HCT116 (cell line): ENCODE results near the gene USF1. TPM values are rescaled to one million over a fixed set of nuclear protein-coding genes. Genes with fewer than 3 reads are reported as not detected.

Experiments
- ATAC-seq: fragments of 200-7000 bp; cut with Tn5 transposase; 2 replicates; pipeline ENCODE4 v1.9.1; 2020; ENCODE audit warnings: mild to moderate bottlenecking, moderate library complexity
- BruUV-seq: library from RNA; stranded (reverse); fragments of 400-500 nt; replicated peaks from 2 replicates; lab custom pipeline; 2021; lab: Mats Ljungman, UMichigan
- CTCF ChIA-PET: fragments of 300-600 bp; sonication (Branson Sonifier 250); formaldehyde crosslinking; loops from one replicate; lab custom pipeline; 2021; ENCODE audit warnings: antibody characterized with exemption; lab: Charles Lee
- POLR2A ChIA-PET: fragments of 300-600, 350-600 bp; sonication (Branson Sonifier 250); formaldehyde crosslinking; loops from one replicate; lab custom pipeline; 2021; ENCODE audit warnings: antibody characterized with exemption; lab: Charles Lee
- RAD21 ChIA-PET, 2 experiments: fragments of 300-600 bp; sonication (Branson Sonifier 250); formaldehyde crosslinking; loops; one replicate each; lab custom pipeline; 2023; ENCODE audit warnings: low total read pairs in 2 of 2; ENCODE audit not compliant: uncharacterized antibody in 2 of 2, unreplicated experiment in 2 of 2, low non-redundant PET in 1 of 2; lab: Charles Lee
- DNase-seq: peaks from one replicate; pipeline ENCODE4 v3.0.0-alpha.2; 2010; ENCODE audit warnings: low read depth, low spot score
- H2AFZ ChIP-seq: fragments of 200-600 bp; shearing (Covaris generic), sonication (generic); 2 replicates; pipeline ENCODE4 v1.6.1; 2017; ENCODE audit warnings: low read depth, mixed run types, mixed read lengths, antibody characterized with exemption, low read length; ENCODE audit not compliant: poor library complexity, severe bottlenecking
- H3K27ac ChIP-seq: 2 replicates; pipeline ENCODE4 v1.5.1; 2012; ENCODE audit warnings: low read depth, low read length
- H3K27me3 ChIP-seq: fragments of 200-600 bp; sonication (generic); 2 replicates; pipeline ENCODE4 v1.6.1; 2016; ENCODE audit warnings: mixed run types, low read length, mixed read lengths; ENCODE audit not compliant: insufficient read depth
- H3K36me3 ChIP-seq, 2 experiments: fragments of 200-500 bp in 1 of 2; fragments of 200-600 bp in 1 of 2; sonication (Bioruptor generic) in 1 of 2; sonication (generic) in 1 of 2; 2 replicates each; pipeline versions ENCODE4 v1.5.1 to v1.6.1; 2014 to 2016; ENCODE audit warnings: low read length in 2 of 2, inconsistent platforms in 1 of 2, mixed read lengths in 1 of 2, mixed run types in 1 of 2; ENCODE audit not compliant: insufficient read depth in 2 of 2, control insufficient read depth in 1 of 2
- H3K4me1 ChIP-seq, 2 experiments: fragments of 200-600 bp in 1 of 2; sonication (generic) in 1 of 2; 2 replicates each; pipeline versions ENCODE4 v1.5.1 to v1.6.1; 2012 to 2017; ENCODE audit warnings: low read length in 2 of 2, inconsistent platforms in 1 of 2, mild to moderate bottlenecking in 1 of 2, mixed read lengths in 1 of 2, mixed run types in 1 of 2, moderate library complexity in 1 of 2; ENCODE audit not compliant: insufficient read depth in 2 of 2, control insufficient read depth in 1 of 2
- H3K4me2 ChIP-seq: fragments of 200-600 bp; sonication (generic); 2 replicates; pipeline ENCODE4 v1.6.1; 2017; ENCODE audit warnings: mixed run types, low read length, mixed read lengths
- H3K4me3 ChIP-seq, 2 experiments: fragments of 200-600 bp in 1 of 2; sonication (generic) in 1 of 2; replicated peaks in 1 of 2; 2 replicates each; pipeline ENCODE4 v1.5.1; 2011 to 2016; ENCODE audit warnings: low read length in 2 of 2, control low read depth in 1 of 2, low read depth in 1 of 2, mild to moderate bottlenecking in 1 of 2, mixed read lengths in 1 of 2, mixed run types in 1 of 2
- H3K79me2 ChIP-seq: fragments of 200-600 bp; sonication (generic); 2 replicates; pipeline ENCODE4 v1.6.1; 2017; ENCODE audit warnings: mild to moderate bottlenecking, mixed run types, low read length, moderate library complexity, mixed read lengths; ENCODE audit not compliant: insufficient read depth
- H3K9ac ChIP-seq: fragments of 200-600 bp; sonication (generic); 2 replicates; pipeline ENCODE4 v1.6.1; 2016; ENCODE audit warnings: low read length, mixed read lengths
- H3K9me2 ChIP-seq: fragments of 200-600 bp; sonication (generic), shearing (Covaris generic); 2 replicates; pipeline ENCODE4 v1.6.1; 2017; ENCODE audit warnings: mixed run types, mild to moderate bottlenecking, moderate library complexity; ENCODE audit not compliant: insufficient read depth
- H3K9me3 ChIP-seq, 2 experiments: fragments of 200-500 bp in 1 of 2; fragments of 200-600 bp in 1 of 2; sonication (Bioruptor generic) in 1 of 2; sonication (generic) in 1 of 2; 2 replicates each; pipeline ENCODE4 v1.6.1; 2014 to 2017; ENCODE audit warnings: low read length in 2 of 2, mixed read lengths in 2 of 2, inconsistent platforms in 1 of 2, low read depth in 1 of 2, mild to moderate bottlenecking in 1 of 2, mixed run types in 1 of 2, moderate library complexity in 1 of 2; ENCODE audit not compliant: control insufficient read depth in 1 of 2, insufficient read depth in 1 of 2
- H4K20me1 ChIP-seq: fragments of 200-600 bp; sonication (generic), shearing (Covaris generic); 2 replicates; pipeline ENCODE4 v1.6.1; 2017; ENCODE audit warnings: mixed run types, mild to moderate bottlenecking, moderate library complexity; ENCODE audit not compliant: insufficient read depth
- ATF3 ChIP-seq: IDR thresholded peaks from 2 replicates; pipeline ENCODE4 v1.6.1; 2012
- CBX3 ChIP-seq: IDR thresholded peaks from 2 replicates; pipeline ENCODE4 v1.6.1; 2012; ENCODE audit warnings: low read depth
- CEBPB ChIP-seq: IDR thresholded peaks from 2 replicates; pipeline ENCODE4 v1.6.1; 2012; ENCODE audit warnings: low read depth
- CTCF ChIP-seq, 3 experiments: fragments of 200-600 bp in 1 of 3; sonication (generic) in 1 of 3; IDR thresholded peaks in 2 of 3; conservative IDR thresholded peaks in 1 of 3; 2 replicates each; pipeline ENCODE4 v1.5.1; 2012 to 2017; ENCODE audit warnings: low read depth in 2 of 3, low read length in 2 of 3, antibody characterized with exemption in 1 of 3, borderline replicate concordance in 1 of 3, control low read depth in 1 of 3, mild to moderate bottlenecking in 1 of 3, mixed read lengths in 1 of 3, mixed run types in 1 of 3, moderate library complexity in 1 of 3; ENCODE audit not compliant: insufficient read depth in 1 of 3
- EZH2phosphoT487 ChIP-seq: fragments of 200-600 bp; IDR thresholded peaks from 2 replicates; pipeline ENCODE4 v1.6.1; 2018; ENCODE audit warnings: antibody characterized with exemption, borderline replicate concordance
- FOSL1 ChIP-seq: IDR thresholded peaks from 2 replicates; pipeline ENCODE4 v1.6.1; 2012; ENCODE audit warnings: low read depth
- JUND ChIP-seq: IDR thresholded peaks from 2 replicates; pipeline ENCODE4 v1.6.1; 2012
- RAD21 ChIP-seq: IDR thresholded peaks from 2 replicates; pipeline ENCODE4 v1.6.1; 2012; ENCODE audit warnings: low read depth, mild to moderate bottlenecking
- REST ChIP-seq: IDR thresholded peaks from 2 replicates; pipeline ENCODE4 v1.6.1; 2012; ENCODE audit warnings: low read depth
- SP1 ChIP-seq: IDR thresholded peaks from 2 replicates; pipeline ENCODE4 v1.6.1; 2012; ENCODE audit warnings: low read depth
- SRF ChIP-seq: IDR thresholded peaks from 2 replicates; pipeline ENCODE4 v1.6.1; 2012; ENCODE audit warnings: low read depth
- ZBTB33 ChIP-seq: IDR thresholded peaks from 2 replicates; pipeline ENCODE4 v1.6.1; 2011; ENCODE audit warnings: mild to moderate bottlenecking, low read length, moderate library complexity; ENCODE audit not compliant: insufficient replicate concordance; ENCODE audit errors: extremely low read depth
- intact Hi-C: fragments of 100-400 bp; cut with micrococcal nuclease; formaldehyde crosslinking; loops from 2 replicates; pipeline ENCODE4 v1.10.0; 2022
- total RNA-seq: library from RNA; stranded (reverse); gene quantifications from one replicate; pipeline ENCODE4 v1.2.1, GENCODE V29; 2021; ENCODE audit not compliant: unreplicated experiment
- TF ChIP-seq, protein P1 (sequence below): IDR thresholded peaks from 2 replicates; pipeline ENCODE4 v1.6.1; 2012

The USF1 gene
- total RNA-seq, 1 experiment from 2014 or later = 48.0 TPM

- intact Hi-C loops = no loop called here
Observed at GRCh38 chr1:161013131-161013487, 32.7 kb downstream of the USF1 start.

More at GRCh38 chr1:161013131-161013487, 32.7 kb downstream of the USF1 start:
- ATAC-seq (no peak; the same call in 1 of the 2 replicates), DNase-seq (no peak)
- H3K9me3 ChIP-seq = no peaks in the 10 kb centered on the region
- BruUV-seq = no TSS peak
- H3K36me3 ChIP-seq = peaks cover 0 to 2% of the 10 kb centered on the region in 2 experiments; a peak in 2 of 4 replicates
- ChIA-PET CTCF (no interaction called here), RAD21 (no interaction called here)
- no peak overlapping the region for H3K27ac ChIP-seq
- no peak overlapping the region for H3K4me2 ChIP-seq
- H3K4me1 ChIP-seq = peaks cover 0 to 15% of the 10 kb centered on the region in 2 experiments; a peak in 2 of 4 replicates
- TF ChIP-seq CEBPB = no peak
- no peak for TF ChIP-seq JUND
- TF ChIP-seq, protein P1, sequence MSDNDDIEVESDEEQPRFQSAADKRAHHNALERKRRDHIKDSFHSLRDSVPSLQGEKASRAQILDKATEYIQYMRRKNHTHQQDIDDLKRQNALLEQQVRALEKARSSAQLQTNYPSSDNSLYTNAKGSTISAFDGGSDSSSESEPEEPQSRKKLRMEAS = no peak
- no peak for TF ChIP-seq FOSL1
- TF ChIP-seq CTCF (IDR thresholded peaks at IDR 0.05 in 2 of 3, conservative IDR thresholded peaks at IDR 0.05 in 1 of 3; ENCODE audit: borderline replicate concordance in 1 of 3, insufficient read depth in 1 of 3, low read depth in 2 of 3, low read length in 2 of 3) = no peak
- no peak for TF ChIP-seq RAD21
- no peak for TF ChIP-seq EZH2phosphoT487
- no peak for TF ChIP-seq SP1
- no peak for TF ChIP-seq ZBTB33
- TF ChIP-seq CBX3 = no peak
- TF ChIP-seq ATF3 = no peak
- no peak for TF ChIP-seq REST
- no peak for TF ChIP-seq SRF
- TF ChIP-seq, all 23 proteins: peak for 0
- Histone ChIP-seq H3K4me3 (no peak overlapping the region), H2AFZ (no peak overlapping the region), H3K9me2 (no peaks in the 10 kb centered on the region), H3K9ac (no peak overlapping the region), H4K20me1 (peaks cover 6% of the 10 kb centered on the region), H3K27me3 (no peaks in the 10 kb centered on the region), H3K79me2 (peaks cover 87% of the 10 kb centered on the region)
- POLR2A ChIA-PET = interaction anchor here (2.3 kb wide), 1 partner anchor 8 kb away, joined by 15 read pairs; the partner anchor contains the start of gene F11R
